Inflammatory macrophage treated with lipopolysaccharide for 1 hour (primary cell): ENCODE measurements around the gene SEC24D.

Experiments used
- DNase-seq, 2 donors: peaks; one replicate each; pipeline ENCODE4 v3.0.0-alpha.2; 2020 to 2022

SEC24D gene

GRCh38 chr4:118745357-118745756, 90.6 kb downstream of the SEC24D start:
- peak in 1 of 2 donors; percentile 30 for DNase-seq

- peak; percentile 24 to 43 for DNase-seq
These were observed 92.1 kb downstream of the SEC24D start for GRCh38 chr4:118743867-118744266.

GRCh38 chr4:118742050-118742449, 93.9 kb downstream of the SEC24D start:
- no peak for DNase-seq

GRCh38 chr4:118741301-118741855, 94.5 kb downstream of the SEC24D start:
- no peak for DNase-seq

- peak; percentile 8 to 35 for DNase-seq
These were observed 95.1 kb downstream of the SEC24D start for GRCh38 chr4:118740869-118741268.

GRCh38 chr4:118739022-118739713, 96.8 kb downstream of the SEC24D start:
- DNase-seq: no peak

GRCh38 chr4:118738090-118738489, 97.8 kb downstream of the SEC24D start:
- no peak for DNase-seq

GRCh38 chr4:118736900-118737299, 99.0 kb downstream of the SEC24D start:
- no peak for DNase-seq

- DNase-seq: no peak
These were observed 101.3 kb downstream of the SEC24D start for GRCh38 chr4:118734491-118735205.

- no peak for DNase-seq
These were observed 103.2 kb downstream of the SEC24D start for GRCh38 chr4:118732591-118733330.

- DNase-seq: no peak
These were observed 105.2 kb downstream of the SEC24D start for GRCh38 chr4:118730683-118731082.

GRCh38 chr4:118729287-118730286, 106.3 kb downstream of the SEC24D start:
- DNase-seq: no peak

GRCh38 chr4:118727360-118727759, 108.6 kb downstream of the SEC24D start:
- DNase-seq: no peak

- DNase-seq: no peak
These were observed 112.6 kb downstream of the SEC24D start for GRCh38 chr4:118723369-118723768.

- no peak for DNase-seq
These were observed 114.2 kb downstream of the SEC24D start for GRCh38 chr4:118721752-118722151.

GRCh38 chr4:118718511-118719170, 117.3 kb downstream of the SEC24D start:
- no peak for DNase-seq

- no peak for DNase-seq
These were observed 119.6 kb downstream of the SEC24D start for GRCh38 chr4:118716304-118716703.

GRCh38 chr4:118714682-118715081, 121.2 kb downstream of the SEC24D start:
- no peak for DNase-seq

- DNase-seq: no peak
These were observed 123.1 kb downstream of the SEC24D start for GRCh38 chr4:118712872-118713271.

- DNase-seq: no peak
These were observed 124.9 kb downstream of the SEC24D start for GRCh38 chr4:118711052-118711451.

GRCh38 chr4:118703118-118703517, 132.8 kb downstream of the SEC24D start:
- DNase-seq: no peak
